Globus pallidus (tissue), 1 donor: Measurements from ENCODE around the gene TARBP1.
A peak's percentile ranks its signal among the peaks of the same experiment; 100 is the strongest.
"Not testable (repeated sequence)": the region's sequence is repeated elsewhere in the genome, so short reads cannot be mapped to it uniquely, and the experiment has no call there.

Experiments used
- DNase-seq: peaks from one replicate; pipeline ENCODE4 v3.0.0-alpha.2; 2015; ENCODE audit warnings: low spot score

The TARBP1 gene

GRCh38 chr1:234478481-234479309, at the start of gene TARBP1:
TARBP1 (minus strand) TSS chr1:234479179; CDS start chr1:234479103, 76 bp downstream.
- DNase-seq = peak; percentile 66

- peak; percentile 57 for DNase-seq
Observed at GRCh38 chr1:234528074-234528865, 49.3 kb upstream of the TARBP1 start.

GRCh38 chr1:234527346-234527745, 48.4 kb upstream of the TARBP1 start:
- DNase-seq = no peak

GRCh38 chr1:234526922-234527321, 47.9 kb upstream of the TARBP1 start:
- DNase-seq = no peak

- no peak for DNase-seq
Observed at GRCh38 chr1:234525099-234525799, 46.3 kb upstream of the TARBP1 start.

- no peak for DNase-seq
Observed at GRCh38 chr1:234521836-234522235, 42.9 kb upstream of the TARBP1 start.

GRCh38 chr1:234520908-234521817, 42.2 kb upstream of the TARBP1 start:
- no peak for DNase-seq

- no peak for DNase-seq
Observed at GRCh38 chr1:234519506-234519905, 40.5 kb upstream of the TARBP1 start.

- DNase-seq = no peak
Observed at GRCh38 chr1:234518876-234519275, 39.9 kb upstream of the TARBP1 start.

- DNase-seq = not testable (repeated sequence)
Observed at GRCh38 chr1:234518086-234518485, 39.1 kb upstream of the TARBP1 start.

- DNase-seq = no peak
Observed at GRCh38 chr1:234517110-234517802, 38.3 kb upstream of the TARBP1 start.

GRCh38 chr1:234515821-234516241, 36.9 kb upstream of the TARBP1 start:
- no peak for DNase-seq

- DNase-seq = no peak
Observed at GRCh38 chr1:234515411-234515810, 36.4 kb upstream of the TARBP1 start.

GRCh38 chr1:234512451-234512861, 33.5 kb upstream of the TARBP1 start:
- no peak for DNase-seq

- DNase-seq = no peak
Observed at GRCh38 chr1:234509457-234510328, 30.7 kb upstream of the TARBP1 start.

- no peak for DNase-seq
Observed at GRCh38 chr1:234507626-234508387, 28.8 kb upstream of the TARBP1 start.

GRCh38 chr1:234507089-234507488, 28.1 kb upstream of the TARBP1 start:
- DNase-seq = no peak

- DNase-seq = no peak
Observed at GRCh38 chr1:234505769-234506102, 26.8 kb upstream of the TARBP1 start.
